ENCODE data around the gene NLRC3.
"Not testable (repeated sequence)": the region's sequence is repeated elsewhere in the genome, so short reads cannot be mapped to it uniquely, and the experiment has no call there.

NLRC3 gene

GRCh38 chr16:3527216-3527829, 49.9 kb downstream of the NLRC3 start:
- DNase-seq = peak; percentile 85 to 89
- not testable (repeated sequence) for H3K4me3 ChIP-seq, H3K4me1 ChIP-seq, H3K9me3 ChIP-seq, H3K27me3 ChIP-seq
- intact Hi-C loops (cut with DNase I; ENCODE audit: low total_unique reads) = loop anchor here (5.0 kb wide), 1 partner anchor 85 kb away; the partner anchor contains the start of gene SLX4
- TF ChIP-seq CTCF (IDR thresholded peaks at IDR 0.05) = peak; percentile 70
- Histone ChIP-seq H3K36me3 (peaks cover 30 to 78% (median 43%) of the 10 kb centered on the region in 3 donors), H3K27ac (peak overlapping the region in 1 of 2 donors; percentile 10)

- intact Hi-C loops (cut with DNase I; ENCODE audit: low total_unique reads) = loop anchor here (5.0 kb wide), 1 partner anchor 86 kb away; the partner anchor contains the start of gene SLX4
Observed at GRCh38 chr16:3525951-3526350, 51.3 kb downstream of the NLRC3 start.

GRCh38 chr16:3523281-3523680, 53.9 kb downstream of the NLRC3 start:
- H3K9me3 ChIP-seq = no peaks in the 10 kb centered on the region
- intact Hi-C loops (cut with DNase I; ENCODE audit: low total_unique reads) = no loop called here
- no peak for TF ChIP-seq CTCF (IDR thresholded peaks at IDR 0.05)
- peaks cover 14 to 81% (median 54%) of the 10 kb centered on the region in 3 donors for H3K36me3 ChIP-seq
- no peak overlapping the region for H3K4me3 ChIP-seq
- H3K27ac ChIP-seq = no peak overlapping the region
- peaks cover 0 to 13% (median 5%) of the 10 kb centered on the region in 4 donors for H3K4me1 ChIP-seq
- no peaks in the 10 kb centered on the region for H3K27me3 ChIP-seq
- no peak for DNase-seq

More at GRCh38 chr16:3525951-3526350, 51.3 kb downstream of the NLRC3 start:
- no peak overlapping the region for H3K4me3 ChIP-seq
- H3K27me3 ChIP-seq = no peaks in the 10 kb centered on the region
- no peak for TF ChIP-seq CTCF (IDR thresholded peaks at IDR 0.05)
- H3K27ac ChIP-seq = no peak overlapping the region
- peak in 1 of 2 donors; percentile 24 for DNase-seq
- peaks cover 0 to 7% (median 2%) of the 10 kb centered on the region in 4 donors for H3K4me1 ChIP-seq
- H3K36me3 ChIP-seq = peaks cover 28 to 74% (median 42%) of the 10 kb centered on the region in 3 donors
- H3K9me3 ChIP-seq = no peaks in the 10 kb centered on the region

GRCh38 chr16:3520841-3521240, 56.4 kb downstream of the NLRC3 start:
- Histone ChIP-seq H3K9me3 (no peaks in the 10 kb centered on the region), H3K4me1 (peaks cover 0 to 10% (median 5%) of the 10 kb centered on the region in 4 donors), H3K27ac (peak overlapping the region; percentile 57 to 64), H3K27me3 (no peaks in the 10 kb centered on the region), H3K36me3 (peaks cover 25 to 92% (median 66%) of the 10 kb centered on the region in 3 donors), H3K4me3 (no peak overlapping the region)
- peak in 1 of 2 donors; percentile 52 for DNase-seq
- peak; percentile 7 to 15 for TF ChIP-seq CTCF (IDR thresholded peaks at IDR 0.05)
- intact Hi-C loops (cut with DNase I; ENCODE audit: low total_unique reads) = no loop called here

- DNase-seq = no peak
- H3K4me1 ChIP-seq = peaks cover 0 to 10% (median 5%) of the 10 kb centered on the region in 4 donors
- peaks cover 29 to 90% (median 67%) of the 10 kb centered on the region in 3 donors for H3K36me3 ChIP-seq
- H3K4me3 ChIP-seq = no peak overlapping the region
- intact Hi-C loops (cut with DNase I; ENCODE audit: low total_unique reads) = no loop called here
- H3K27ac ChIP-seq = peak overlapping the region; percentile 57 to 64
- H3K9me3 ChIP-seq = no peaks in the 10 kb centered on the region
- H3K27me3 ChIP-seq = no peaks in the 10 kb centered on the region
- TF ChIP-seq CTCF (IDR thresholded peaks at IDR 0.05) = no peak
Observed at GRCh38 chr16:3520413-3520812, 56.8 kb downstream of the NLRC3 start.

All from tibial artery (tissue), 4 donors.